Left colon (tissue), 2 donors: ENCODE measurements around the gene TBC1D1. TPM values are rescaled to one million over a fixed set of nuclear protein-coding genes. Genes with fewer than 3 reads are reported as not detected.

Source experiments
- ATAC-seq: fragments of 200-7000 bp; cut with Tn5 transposase; one replicate; pipeline ENCODE4 v1.9.1; 2020; ENCODE audit warnings: mild to moderate bottlenecking, moderate library complexity
- DNase-seq, 2 donors: peaks; one replicate each; pipeline ENCODE4 v3.0.0-alpha.2; 2020
- intact Hi-C, 2 donors: fragments of 100-400 bp; cut with DNase I in 1 of 2; cut with micrococcal nuclease in 1 of 2; formaldehyde crosslinking; loops; one replicate each; pipeline versions ENCODE4 v1.11.2 to v1.14.0; 2022; cut with DNase I, micrococcal nuclease
- long read RNA-seq: library from polyadenylated mRNA; unstranded; transcript quantifications from one replicate; pipeline ENCODE4 v2.0.0, GENCODE V29; 2021
- total RNA-seq, 2 donors: library from RNA; stranded (reverse); fragmentation: NEBNext Ultra II Directional; extraction: Animal tissue kit (Norgen Biotek cat#: 25700); gene quantifications; one replicate each; pipeline ENCODE4 v1.2.1, GENCODE V29; 2021
- donor health status: DM: no; HTN: no; CAD: no.
- donor health status: DM: yes; HTN: yes; CAD: no.

Gene TBC1D1
- 10 to 100 TPM; 51.5 to 96.3 TPM for total RNA-seq
- long read RNA-seq, partial matches to known transcripts, result 23 of 50 reads
- long read RNA-seq, other reads (novel, unspliced or antisense), result 27 of 50 reads

- intact Hi-C loops, result loop anchor here in 1 of 2 donors (10.0 kb wide), 1 partner anchor 144 kb away; no protein-coding TSS in a partner anchor
- ATAC-seq, result peak; percentile 50
- peak; percentile 53 to 61 for DNase-seq
These were observed at the start of gene TBC1D1 for GRCh38 chr4:37890801-37891259. Gene TBC1D1, plus strand, starts transcription at chr4:37891084. Its CDS starts 11,012 bp downstream, at chr4:37902096.

GRCh38 chr4:37844204-37844603 lies 46.7 kb upstream of the TBC1D1 start:
- intact Hi-C loops, result no loop called here
- DNase-seq (no peak), ATAC-seq (no peak)

GRCh38 chr4:37845201-37845600 lies 45.7 kb upstream of the TBC1D1 start:
- ATAC-seq (no peak), DNase-seq (no peak)
- intact Hi-C loops, result no loop called here

- no peak for ATAC-seq
These were observed 43.5 kb upstream of the TBC1D1 start for GRCh38 chr4:37847311-37847884.

GRCh38 chr4:37852376-37852775 lies 38.5 kb upstream of the TBC1D1 start:
- DNase-seq, result no peak
- no peak for ATAC-seq
- intact Hi-C loops, result no loop called here

More at GRCh38 chr4:37847311-37847884, 43.5 kb upstream of the TBC1D1 start:
- intact Hi-C loops, result no loop called here
- no peak for DNase-seq

GRCh38 chr4:37858112-37858511 lies 32.8 kb upstream of the TBC1D1 start:
- DNase-seq (no peak), ATAC-seq (no peak)
- intact Hi-C loops, result no loop called here

- ATAC-seq (no peak), DNase-seq (no peak)
- intact Hi-C loops, result no loop called here
These were observed 32.0 kb upstream of the TBC1D1 start for GRCh38 chr4:37858872-37859271.

- intact Hi-C loops, result no loop called here
- no peak for ATAC-seq
These were observed 30.6 kb upstream of the TBC1D1 start for GRCh38 chr4:37860266-37860665.

GRCh38 chr4:37862961-37863360 lies 27.9 kb upstream of the TBC1D1 start:
- intact Hi-C loops, result no loop called here
- no peak for DNase-seq
- ATAC-seq, result no peak

More at GRCh38 chr4:37860266-37860665, 30.6 kb upstream of the TBC1D1 start:
- no peak for DNase-seq

GRCh38 chr4:37864786-37865185 lies 26.1 kb upstream of the TBC1D1 start:
- intact Hi-C loops, result no loop called here
- DNase-seq, result no peak
- no peak for ATAC-seq

GRCh38 chr4:37865450-37865849 lies 25.4 kb upstream of the TBC1D1 start:
- intact Hi-C loops, result no loop called here
- DNase-seq (no peak), ATAC-seq (no peak)

GRCh38 chr4:37867102-37867501 lies 23.8 kb upstream of the TBC1D1 start:
- ATAC-seq (no peak), DNase-seq (no peak)
- intact Hi-C loops, result no loop called here

GRCh38 chr4:37868238-37868637 lies 22.6 kb upstream of the TBC1D1 start:
- no peak for ATAC-seq
- DNase-seq, result no peak
- intact Hi-C loops, result no loop called here

GRCh38 chr4:37872310-37872988 lies 18.4 kb upstream of the TBC1D1 start:
- DNase-seq, result no peak
- intact Hi-C loops, result loop anchor here in 1 of 2 donors (10.0 kb wide), 1 partner anchor 48 kb away; the partner anchor contains the start of gene PGM2
- no peak for ATAC-seq

GRCh38 chr4:37873386-37873785 lies 17.5 kb upstream of the TBC1D1 start:
- DNase-seq (no peak), ATAC-seq (peak; percentile 48)
- intact Hi-C loops, result loop anchor here in 1 of 2 donors (10.0 kb wide), 1 partner anchor 49 kb away; the partner anchor contains the start of gene PGM2

GRCh38 chr4:37876156-37876555 lies 14.7 kb upstream of the TBC1D1 start:
- DNase-seq (no peak), ATAC-seq (peak; percentile 91)
- intact Hi-C loops, result loop anchor here in 1 of 2 donors (10.0 kb wide), 1 partner anchor 51 kb away; the partner anchor contains the start of gene PGM2

GRCh38 chr4:37879365-37879764 lies 11.5 kb upstream of the TBC1D1 start:
- intact Hi-C loops, result loop anchor here in 1 of 2 donors (10.0 kb wide), 1 partner anchor 55 kb away; the partner anchor contains the start of gene PGM2
- no peak for DNase-seq
- ATAC-seq, result peak; percentile 49

GRCh38 chr4:37881811-37882210 lies 9.1 kb upstream of the TBC1D1 start:
- intact Hi-C loops, result no loop called here
- DNase-seq (no peak), ATAC-seq (no peak)

GRCh38 chr4:37882665-37883296 lies 8.1 kb upstream of the TBC1D1 start:
- intact Hi-C loops, result no loop called here
- ATAC-seq (no peak), DNase-seq (no peak)
